Measurements from ENCODE around the gene UBE2O. TPM values are rescaled to one million over a fixed set of nuclear protein-coding genes. Genes with fewer than 3 reads are reported as not detected.

Gene UBE2O
- total RNA-seq, 6 experiments from 2014 or later, result 24.3 to 26.0 (median 24.5) TPM

GRCh38 chr17:76415786-76416185 lies 37.2 kb downstream of the UBE2O start:
- no peaks in the 10 kb centered on the region for H3K36me3 Mint-ChIP-seq (ENCODE audit: low read depth)
- no peak overlapping the region for H3K4me3 Mint-ChIP-seq
- H3K27ac Mint-ChIP-seq, result no peak overlapping the region
- H3K4me1 Mint-ChIP-seq (ENCODE audit: low read depth), result peaks cover 33% of the 10 kb centered on the region
- no peaks in the 10 kb centered on the region for H3K9me3 Mint-ChIP-seq
- H3K27me3 Mint-ChIP-seq (ENCODE audit: insufficient read depth), result no peaks in the 10 kb centered on the region; the same call in 1 of the 2 replicates
- DNase-seq, result no peak
- no peak for TF ChIP-seq CTCF (IDR thresholded peaks at IDR 0.05)

DNA sequence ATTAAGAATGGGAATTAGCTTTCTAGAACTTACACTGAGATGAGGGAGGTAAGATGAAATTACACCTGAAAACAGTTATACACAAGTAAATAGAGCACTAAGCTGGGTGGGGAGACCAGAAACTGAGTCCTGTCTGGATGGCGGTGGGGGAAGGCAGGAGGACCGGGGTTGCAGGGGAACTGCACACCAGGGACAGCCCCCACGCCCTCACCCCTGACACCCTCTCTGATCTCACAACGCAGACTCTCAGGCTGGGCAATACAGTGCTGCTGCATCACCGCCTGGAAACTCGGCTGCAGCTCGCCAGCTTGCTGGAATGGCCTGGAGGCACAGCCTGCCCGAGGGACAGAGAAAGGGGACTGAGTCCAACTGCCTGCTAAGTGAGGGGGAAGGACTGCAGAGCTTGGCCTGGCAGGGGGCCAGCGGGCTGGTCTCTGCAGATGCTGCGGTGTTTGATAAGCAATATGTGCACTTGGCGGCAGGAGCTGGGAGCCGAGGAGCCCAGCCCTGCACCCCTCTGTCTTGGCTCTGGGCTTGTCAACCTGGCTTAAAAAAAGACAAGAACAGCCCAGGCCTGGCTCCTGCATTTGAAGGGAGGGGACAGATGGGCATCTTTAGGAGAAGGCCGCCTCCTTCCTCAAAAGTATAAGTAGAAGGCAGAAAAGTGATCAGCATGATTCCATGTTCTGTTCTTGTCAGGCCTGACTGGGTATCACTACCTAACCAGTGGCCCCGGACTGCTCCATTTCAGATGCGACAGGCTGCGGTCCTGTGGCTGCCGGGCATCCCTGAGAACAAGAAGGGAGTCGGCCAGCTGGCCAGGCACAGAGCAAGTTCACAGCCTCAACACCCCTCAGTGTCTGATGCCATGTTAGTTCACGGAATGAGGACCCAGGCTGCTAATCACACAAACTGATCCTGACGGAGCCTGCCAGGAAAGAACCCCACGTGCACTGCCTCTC lies 38.3 kb downstream of the UBE2O start:
- peak overlapping the region; percentile 65 for H3K27ac Mint-ChIP-seq
- no peaks in the 10 kb centered on the region for H3K9me3 Mint-ChIP-seq
- H3K36me3 Mint-ChIP-seq (ENCODE audit: low read depth), result no peaks in the 10 kb centered on the region
- no peak for TF ChIP-seq CTCF (IDR thresholded peaks at IDR 0.05)
- H3K27me3 Mint-ChIP-seq (ENCODE audit: insufficient read depth), result no peaks in the 10 kb centered on the region; the same call in none of the 2 replicates
- H3K4me3 Mint-ChIP-seq, result no peak overlapping the region
- DNase-seq, result peak; percentile 50
- H3K4me1 Mint-ChIP-seq (ENCODE audit: low read depth), result peaks cover 25% of the 10 kb centered on the region

GRCh38 chr17:76411247-76411646 lies 41.7 kb downstream of the UBE2O start:
- H3K4me3 Mint-ChIP-seq, result no peak overlapping the region
- TF ChIP-seq CTCF (IDR thresholded peaks at IDR 0.05), result no peak
- H3K36me3 Mint-ChIP-seq (ENCODE audit: low read depth), result no peaks in the 10 kb centered on the region
- H3K27ac Mint-ChIP-seq, result no peak overlapping the region
- H3K27me3 Mint-ChIP-seq (ENCODE audit: insufficient read depth), result no peaks in the 10 kb centered on the region; the same call in 1 of the 2 replicates
- DNase-seq, result no peak
- H3K9me3 Mint-ChIP-seq, result no peaks in the 10 kb centered on the region
- peaks cover 16% of the 10 kb centered on the region for H3K4me1 Mint-ChIP-seq (ENCODE audit: low read depth)

- DNase-seq, result no peak
- Mint-ChIP-seq H3K27me3 (ENCODE audit: insufficient read depth) (no peaks in the 10 kb centered on the region; the same call in 1 of the 2 replicates), H3K9me3 (no peaks in the 10 kb centered on the region), H3K4me3 (no peak overlapping the region), H3K27ac (no peak overlapping the region), H3K36me3 (ENCODE audit: low read depth) (no peaks in the 10 kb centered on the region), H3K4me1 (ENCODE audit: low read depth) (peaks cover 16% of the 10 kb centered on the region)
- TF ChIP-seq CTCF (IDR thresholded peaks at IDR 0.05), result no peak
These were observed 42.5 kb downstream of the UBE2O start for GRCh38 chr17:76410328-76410965.

DNA sequence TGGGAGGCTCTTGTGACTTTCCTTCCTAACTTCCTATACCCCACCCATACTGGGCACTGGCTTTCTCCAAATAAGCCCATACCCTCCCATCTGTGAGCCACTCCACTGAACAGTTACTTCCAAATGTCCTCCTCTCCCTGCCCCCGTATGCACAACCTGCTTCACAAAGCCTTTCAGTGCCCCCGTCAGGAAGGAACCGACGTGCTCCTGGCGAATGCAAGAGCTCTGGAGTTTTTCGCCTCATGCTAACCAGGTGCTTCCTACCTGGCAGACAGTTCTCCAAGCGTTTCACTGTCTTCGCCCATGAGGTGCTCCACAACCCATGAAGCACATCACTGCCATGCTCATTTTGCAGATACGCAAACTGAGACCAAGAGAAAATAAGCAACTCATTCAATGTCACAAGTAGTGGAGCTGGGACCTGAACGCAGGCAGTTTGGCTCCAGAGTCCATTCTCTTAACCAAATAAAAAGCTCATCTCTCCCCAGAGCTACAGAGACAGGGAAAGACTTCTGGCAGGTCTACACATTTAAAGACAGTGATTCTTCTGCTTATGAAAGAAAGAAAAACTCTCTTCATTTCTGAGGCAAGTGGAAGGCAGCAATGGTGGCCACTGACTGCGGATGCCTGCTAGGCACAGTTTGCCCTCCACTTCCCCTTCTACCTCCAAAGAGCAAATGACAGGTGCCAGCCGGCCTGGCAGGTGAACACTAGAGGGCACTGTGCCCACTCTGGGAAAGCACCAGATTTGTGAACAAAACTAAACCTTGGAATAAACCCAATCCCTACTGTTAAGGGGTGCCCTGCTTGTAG lies 44.7 kb downstream of the UBE2O start:
- H3K36me3 Mint-ChIP-seq (ENCODE audit: low read depth), result peaks cover 12% of the 10 kb centered on the region; the same call in 1 of the 2 replicates
- no peaks in the 10 kb centered on the region for H3K9me3 Mint-ChIP-seq
- no peaks in the 10 kb centered on the region for H3K4me1 Mint-ChIP-seq (ENCODE audit: low read depth)
- H3K4me3 Mint-ChIP-seq, result no peak overlapping the region
- H3K27me3 Mint-ChIP-seq (ENCODE audit: insufficient read depth), result no peaks in the 10 kb centered on the region; the same call in 1 of the 2 replicates
- H3K27ac Mint-ChIP-seq, result no peak overlapping the region
- peak; percentile 23 for DNase-seq
- peak; percentile 92 for TF ChIP-seq CTCF (IDR thresholded peaks at IDR 0.05)
